Activated CD8-positive, alpha-beta memory T cell treated with anti-CD3 and anti-CD28 coated beads for 36 hours (primary cell): Measurements from ENCODE around the gene NR3C1. TPM values are rescaled to one million over a fixed set of nuclear protein-coding genes. Genes with fewer than 3 reads are reported as not detected.

Experiments
- CTCF ChIA-PET: fragments of 350-600 bp; sonication (Branson Sonifier 250); formaldehyde crosslinking; loops from one replicate; lab custom pipeline; 2021; ENCODE audit warnings: antibody characterized with exemption; lab: Charles Lee
- POLR2A ChIA-PET: fragments of 350-600 bp; sonication (Branson Sonifier 250); formaldehyde crosslinking; loops from one replicate; lab custom pipeline; 2021; ENCODE audit warnings: antibody characterized with exemption; lab: Charles Lee
- total RNA-seq, 2 experiments: library from RNA; stranded (reverse); gene quantifications; one replicate each; pipeline ENCODE4 v1.2.3, GENCODE V29; 2021

The NR3C1 gene
- total RNA-seq, 2 experiments from 2014 or later: 49.5 to 56.6 TPM

DNA sequence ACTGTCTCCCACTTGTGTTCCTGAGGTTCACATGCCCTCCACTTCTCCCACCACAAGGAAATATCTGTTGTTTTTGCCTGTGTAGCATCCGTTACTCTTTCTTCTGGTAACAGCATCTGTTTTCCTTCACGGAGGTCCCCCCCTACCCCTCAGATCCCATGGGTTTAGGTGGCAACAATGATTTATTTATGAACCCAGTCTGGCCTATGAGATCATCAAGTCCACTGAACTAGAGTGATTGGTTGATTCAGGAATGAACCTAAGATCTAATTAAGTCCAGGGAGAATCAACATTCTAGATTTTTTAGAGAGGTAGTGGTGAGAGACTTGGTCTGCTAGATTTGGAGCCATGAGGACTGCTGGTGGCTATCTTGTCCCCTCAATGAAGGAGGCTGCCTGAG lies 166.8 kb downstream of the NR3C1 start:
- CTCF ChIA-PET: no interaction called here
- POLR2A ChIA-PET: no interaction called here

DNA sequence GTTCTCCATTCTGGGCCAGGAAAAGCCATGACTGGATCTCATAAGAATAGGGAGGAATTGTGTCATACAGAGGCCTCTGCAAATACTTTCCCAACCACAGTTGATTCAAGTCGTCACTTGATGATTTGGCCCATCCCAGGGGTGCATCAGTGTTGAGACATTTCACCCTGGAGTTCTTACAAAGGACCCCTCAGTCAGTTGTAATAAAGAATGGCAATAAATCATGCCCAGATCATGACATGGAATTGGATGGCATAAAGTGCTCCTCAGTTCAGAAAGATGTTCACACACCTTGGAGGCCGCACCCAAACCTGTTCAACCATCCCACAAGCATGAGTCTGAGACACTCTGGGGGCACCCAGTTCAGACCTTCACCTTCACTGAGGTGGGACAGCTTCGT lies 168.1 kb downstream of the NR3C1 start:
- ChIA-PET CTCF (interaction anchor here (0.7 kb wide), 1 partner anchor 11 kb away, joined by 3 read pairs; no protein-coding TSS in a partner anchor), POLR2A (no interaction called here)

DNA sequence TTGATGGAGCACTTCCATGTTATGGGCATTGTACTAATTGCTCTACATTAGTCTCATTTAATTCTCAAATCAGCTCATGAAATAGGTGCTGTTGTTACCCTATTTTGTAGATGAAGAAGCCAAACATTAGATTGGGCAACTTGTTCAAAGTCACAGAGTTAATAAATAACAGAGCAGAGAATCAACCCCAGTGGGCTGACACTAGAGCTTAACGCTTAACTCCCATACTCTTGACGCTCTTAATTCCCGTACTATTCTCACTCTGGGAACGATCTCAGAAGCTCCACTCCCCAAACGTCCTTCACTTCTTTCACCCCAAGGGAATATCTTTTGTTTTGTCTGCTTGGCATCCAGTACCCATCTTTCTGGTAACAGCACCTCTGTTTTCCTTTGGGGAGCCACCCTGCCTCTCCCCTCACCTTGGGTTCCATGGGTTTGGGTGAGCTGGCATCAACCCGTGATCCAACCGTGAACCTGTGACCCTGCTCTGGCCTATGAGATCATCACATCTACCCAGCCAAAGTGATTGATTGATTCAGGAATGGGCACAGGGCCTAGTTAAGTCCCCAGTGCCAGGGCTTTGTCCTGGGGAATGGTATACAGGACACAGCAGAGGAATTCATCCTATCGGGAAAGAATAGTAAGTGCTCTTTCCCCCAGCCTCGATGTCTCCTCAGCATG lies 169.2 kb downstream of the NR3C1 start:
- CTCF ChIA-PET: no interaction called here
- POLR2A ChIA-PET: interaction anchor here (0.7 kb wide), 1 partner anchor 25 kb away, joined by 6 read pairs; no protein-coding TSS in a partner anchor

DNA sequence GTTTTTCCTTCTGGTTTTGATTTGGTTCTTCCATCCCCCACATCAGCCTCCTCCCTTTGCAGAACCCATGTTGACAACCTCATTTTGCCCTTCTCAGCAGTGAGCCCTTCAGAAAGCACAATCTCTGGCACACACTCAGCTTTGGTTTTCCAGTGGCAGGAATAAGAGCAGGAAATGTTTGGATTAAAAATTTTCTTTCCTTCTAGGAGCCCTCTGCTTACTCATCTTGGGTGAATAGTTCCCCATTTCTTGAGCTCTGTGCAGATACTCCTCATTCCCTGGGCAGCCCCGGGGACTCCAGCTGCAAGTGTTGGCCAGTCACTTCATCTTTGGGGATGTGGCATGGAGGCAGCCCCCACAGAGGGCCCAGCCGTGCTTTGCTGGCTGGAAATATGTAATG lies 170.5 kb downstream of the NR3C1 start:
- ChIA-PET CTCF (no interaction called here), POLR2A (no interaction called here)

DNA sequence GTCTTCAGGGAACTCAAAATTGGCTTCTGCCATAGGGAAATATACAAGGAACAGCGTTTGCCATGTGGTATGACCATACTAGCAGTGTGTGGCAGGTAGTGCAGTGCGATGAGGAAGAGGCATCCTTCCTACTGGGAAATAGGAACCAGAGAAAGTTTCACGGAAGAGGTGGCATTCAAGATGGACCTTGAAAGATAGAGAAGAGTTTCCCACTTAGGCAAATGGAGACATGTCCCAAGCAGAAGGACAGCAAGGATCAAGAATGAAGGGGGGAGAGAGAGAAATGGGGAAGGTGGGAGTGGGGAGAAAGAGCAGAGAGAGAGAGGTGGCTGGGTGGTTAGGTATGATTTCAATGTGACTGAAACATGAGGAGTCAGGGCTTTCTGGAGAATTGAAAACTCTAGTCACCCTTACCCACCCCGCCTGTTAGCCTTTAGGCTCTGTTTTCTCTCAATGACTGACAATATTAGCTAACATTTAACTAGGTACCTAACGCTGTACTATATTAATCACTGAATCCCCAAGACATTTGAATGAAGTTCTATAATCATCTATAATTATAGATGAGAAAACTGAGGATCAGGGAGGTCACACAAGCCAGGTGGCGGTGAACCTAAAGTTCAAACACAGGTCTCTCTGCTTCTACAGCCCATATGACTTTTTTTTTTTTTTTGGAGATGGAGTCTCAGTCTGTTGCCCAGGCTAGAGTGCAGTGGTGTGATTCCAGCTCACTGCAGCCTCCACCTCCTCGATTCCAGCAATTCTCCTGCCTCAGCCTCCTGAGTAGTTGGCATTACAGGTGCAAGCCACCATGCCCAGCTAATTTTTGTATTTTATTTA lies 171.3 kb downstream of the NR3C1 start:
- ChIA-PET CTCF (no interaction called here), POLR2A (interaction anchor here (0.6 kb wide), 1 partner anchor 229 kb away, joined by 13 read pairs; no protein-coding TSS in a partner anchor)

DNA sequence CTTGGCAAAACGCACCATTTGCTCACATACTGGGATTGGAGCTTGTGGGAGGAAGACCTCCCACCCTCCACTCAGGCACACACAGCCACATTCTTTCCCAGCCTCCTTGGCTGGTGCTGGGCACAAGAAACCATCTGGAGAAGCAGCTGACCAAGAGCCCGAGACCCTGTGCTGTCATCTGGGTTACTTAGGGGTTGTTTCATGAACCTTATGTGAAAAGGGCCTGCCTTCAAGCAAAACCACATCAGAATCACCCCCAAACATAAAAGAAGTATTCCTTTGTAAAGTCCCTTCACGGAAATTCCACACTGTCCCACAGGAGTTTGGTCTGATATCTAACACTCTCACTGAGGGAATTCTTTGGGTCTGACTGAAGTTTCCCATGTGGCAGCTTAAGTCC lies 172.1 kb downstream of the NR3C1 start:
- ChIA-PET POLR2A (no interaction called here), CTCF (no interaction called here)

DNA sequence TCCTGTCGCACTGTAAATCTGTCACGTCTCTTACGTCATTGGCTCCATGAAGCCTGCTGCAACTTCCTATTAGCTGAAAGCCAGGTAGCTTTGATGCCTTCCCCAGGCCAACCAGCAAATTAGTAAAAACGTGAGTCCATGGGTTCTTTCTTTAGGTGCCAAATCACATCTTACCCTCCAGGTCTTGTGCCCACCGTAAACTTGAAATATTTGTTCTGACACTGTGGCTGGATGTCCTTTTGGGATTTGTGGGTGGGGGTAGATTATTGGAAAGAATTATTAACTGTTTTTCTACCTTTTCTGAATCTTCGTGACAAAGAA lies 172.8 kb downstream of the NR3C1 start:
- POLR2A ChIA-PET: interaction anchor here (0.7 kb wide), 1 partner anchor 174 kb away, joined by 5 read pairs; no protein-coding TSS in a partner anchor
- CTCF ChIA-PET: interaction anchor here (0.6 kb wide), 1 partner anchor 762 kb away, joined by 3 read pairs; no protein-coding TSS in a partner anchor

DNA sequence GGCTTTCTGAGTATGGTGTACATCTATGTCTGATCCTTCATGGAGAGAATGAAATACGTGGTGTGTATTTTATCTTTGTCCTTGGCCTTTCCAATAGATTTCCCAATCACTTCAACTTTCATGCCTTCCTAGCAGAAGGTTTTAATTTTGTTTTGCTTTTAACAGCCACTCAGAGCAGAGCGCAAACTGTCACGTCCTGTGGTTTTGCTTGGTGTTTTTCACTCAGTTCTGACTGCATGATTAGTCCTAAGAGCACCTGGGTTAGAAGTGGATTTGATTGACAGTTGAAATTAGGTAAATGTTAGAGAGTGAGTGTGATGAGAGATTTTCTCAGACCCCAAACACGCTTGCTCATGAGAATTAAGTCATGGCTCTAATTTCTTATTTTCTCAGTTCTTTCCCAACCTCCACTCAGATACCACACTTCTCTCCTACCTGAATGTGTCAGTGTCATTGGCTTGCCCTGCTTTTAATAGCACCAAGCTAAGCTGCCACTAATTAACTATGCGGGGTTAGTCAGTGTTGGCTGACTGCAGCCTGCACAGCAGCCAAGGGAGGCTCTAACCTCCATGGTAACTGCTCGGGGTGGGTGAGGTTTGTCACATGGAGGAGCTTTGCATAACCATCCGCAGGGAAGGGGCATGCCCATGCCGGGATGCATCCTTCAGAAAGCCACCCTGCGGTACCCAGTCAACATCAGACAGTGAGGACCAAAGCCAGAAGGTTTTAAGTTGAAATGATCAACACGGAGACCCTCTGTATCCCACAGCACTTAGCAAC lies 173.4 kb downstream of the NR3C1 start:
- POLR2A ChIA-PET: interaction anchor here (0.7 to 1.2 kb wide), 2 partner anchors 174 to 180 kb away, joined by 3 to 5 read pairs; no protein-coding TSS in a partner anchor
- CTCF ChIA-PET: interaction anchor here (0.6 to 2.1 kb wide), 2 partner anchors 13 to 763 kb away, joined by 3 to 7 read pairs; no protein-coding TSS in a partner anchor

DNA sequence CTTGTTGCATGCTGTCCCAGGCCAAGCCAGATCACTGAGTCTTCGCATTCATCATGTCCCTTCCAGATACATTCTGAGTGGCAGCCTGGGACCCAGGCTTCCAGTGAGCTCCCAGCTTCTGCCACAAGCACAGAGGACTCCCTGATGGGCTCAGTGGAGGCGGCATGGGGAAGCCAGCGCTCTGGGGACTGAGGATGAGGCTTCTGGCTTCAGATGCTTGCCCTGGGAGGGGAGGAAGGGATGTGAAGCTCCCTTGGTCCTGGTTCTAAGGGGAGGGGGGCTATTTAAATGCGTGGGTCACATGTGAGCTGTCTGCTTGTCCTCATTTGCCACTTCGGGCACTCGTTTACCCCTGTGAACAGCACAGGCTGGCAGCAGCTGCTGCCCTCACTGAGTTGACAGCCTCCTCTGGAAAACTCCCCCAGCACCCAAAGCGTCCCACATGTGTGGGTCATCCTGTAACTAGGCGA lies 174.0 kb downstream of the NR3C1 start:
- ChIA-PET CTCF (interaction anchor here (0.6 to 2.1 kb wide), 3 partner anchors 12 to 794 kb away, joined by 3 to 7 read pairs (median 3); no protein-coding TSS in a partner anchor), POLR2A (interaction anchor here (1.2 kb wide), 1 partner anchor 180 kb away, joined by 3 read pairs; no protein-coding TSS in a partner anchor)

DNA sequence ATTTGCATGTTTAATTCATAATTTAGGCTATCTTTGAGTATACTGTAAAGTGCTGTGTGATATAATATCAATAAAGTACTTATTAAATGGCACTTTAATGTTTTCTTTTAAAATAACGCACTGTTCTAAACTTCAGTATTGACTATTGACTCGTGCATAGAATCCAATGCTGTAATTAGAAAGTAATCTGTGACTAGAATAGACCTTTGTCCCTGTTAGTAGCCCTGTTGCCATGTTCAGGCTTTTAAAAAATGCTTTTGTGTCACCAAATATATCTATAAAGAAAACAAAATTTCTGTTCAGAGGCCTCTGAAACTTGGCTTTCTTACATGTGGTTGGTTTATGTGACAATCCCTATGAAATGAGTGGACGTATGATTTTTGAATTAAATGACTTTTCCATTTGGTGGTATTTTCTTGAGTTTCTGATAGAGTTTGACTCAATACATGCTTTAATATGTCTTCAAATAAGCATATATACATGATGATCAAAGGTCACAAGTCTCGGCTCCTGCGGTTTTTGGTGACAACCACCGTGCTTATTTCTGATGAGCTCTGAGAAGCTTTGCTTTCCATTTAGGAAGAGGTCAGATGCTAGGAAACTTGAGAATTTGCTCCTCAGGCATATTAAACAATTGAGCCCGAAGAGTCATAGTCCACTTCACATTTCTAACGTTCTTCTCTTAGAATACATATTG lies 174.7 kb downstream of the NR3C1 start:
- CTCF ChIA-PET: interaction anchor here (0.6 to 2.1 kb wide), 3 partner anchors 12 to 794 kb away, joined by 3 to 7 read pairs (median 3); no protein-coding TSS in a partner anchor
- POLR2A ChIA-PET: interaction anchor here (1.2 kb wide), 1 partner anchor 181 kb away, joined by 3 read pairs; no protein-coding TSS in a partner anchor
